RWPE1 (cell line): Measurements from ENCODE around the gene SLC45A1.

Source experiments
- CTCF ChIA-PET: fragments of 350-600 bp; sonication (Branson Sonifier 250); formaldehyde crosslinking; extraction: SDS; loops from one replicate; lab custom pipeline; 2021; lab: Yijun Ruan, JAX
- POLR2A ChIA-PET: fragments of 400-600 bp; formaldehyde crosslinking; extraction: SDS; loops from one replicate; lab custom pipeline; 2020; ENCODE audit warnings: antibody characterized with exemption; ENCODE audit not compliant: low non-redundant PET; lab: Yijun Ruan, JAX
- DNase-seq: peaks from one replicate; pipeline ENCODE4 v3.0.0; 2012; ENCODE audit warnings: low spot score
- H3K27ac ChIP-seq: fragments of 450-650 bp; 2 replicates; pipeline ENCODE4 v1.5.1; 2017
- TF ChIP-seq, protein P1 (sequence below): fragments of 450-650 bp; conservative IDR thresholded peaks from 2 replicates; pipeline ENCODE4 v1.5.1; 2017; ENCODE audit warnings: low read depth, mild to moderate bottlenecking

SLC45A1 gene

DNA sequence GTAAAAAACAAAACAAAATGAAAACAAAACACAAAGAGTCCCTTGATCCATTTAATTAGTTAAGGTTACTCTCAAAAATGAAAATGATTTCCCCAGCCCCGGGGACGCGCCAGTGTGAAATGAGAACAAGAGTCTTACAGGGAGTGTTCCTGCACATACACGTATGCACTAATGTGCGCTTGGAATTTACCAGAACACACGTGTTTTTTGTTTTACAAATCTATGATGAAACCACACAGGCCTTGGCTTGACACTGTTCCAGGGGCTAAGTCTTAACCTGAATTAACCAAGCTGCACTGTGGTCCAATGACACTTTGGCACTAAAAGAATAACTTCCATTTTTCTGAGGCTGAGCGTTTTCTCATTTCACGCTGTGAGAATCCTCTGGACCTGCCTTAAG, 63.7 kb downstream of the SLC45A1 start:
- POLR2A ChIA-PET, result interaction anchor here (0.6 kb wide), 1 partner anchor 891 kb away, joined by 3 read pairs; no protein-coding TSS in a partner anchor
- H3K27ac ChIP-seq, result no peak overlapping the region

DNA sequence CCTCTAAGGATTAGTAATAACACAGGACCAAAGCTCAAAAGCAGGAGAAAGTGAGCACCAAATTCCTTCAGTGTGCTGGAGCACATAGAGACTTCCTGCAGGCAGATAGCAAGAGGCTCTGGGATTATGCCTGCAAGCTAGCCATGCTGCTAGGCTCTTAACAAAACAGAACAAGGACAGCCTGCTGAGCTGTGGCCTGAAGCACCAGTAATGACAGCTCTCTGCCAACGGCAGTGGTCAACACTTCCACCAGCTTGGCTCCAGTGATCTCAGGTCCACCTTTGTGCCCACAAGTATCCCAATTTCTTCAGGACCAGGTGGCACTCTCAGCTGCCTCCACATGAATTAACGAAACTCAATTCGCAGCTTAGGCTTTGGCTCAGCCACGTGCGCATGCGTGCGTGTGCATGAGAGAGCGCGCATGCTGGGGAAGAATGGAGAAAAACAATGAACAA, 64.2 kb downstream of the SLC45A1 start:
- no peak for DNase-seq
- TF ChIP-seq, protein P1, sequence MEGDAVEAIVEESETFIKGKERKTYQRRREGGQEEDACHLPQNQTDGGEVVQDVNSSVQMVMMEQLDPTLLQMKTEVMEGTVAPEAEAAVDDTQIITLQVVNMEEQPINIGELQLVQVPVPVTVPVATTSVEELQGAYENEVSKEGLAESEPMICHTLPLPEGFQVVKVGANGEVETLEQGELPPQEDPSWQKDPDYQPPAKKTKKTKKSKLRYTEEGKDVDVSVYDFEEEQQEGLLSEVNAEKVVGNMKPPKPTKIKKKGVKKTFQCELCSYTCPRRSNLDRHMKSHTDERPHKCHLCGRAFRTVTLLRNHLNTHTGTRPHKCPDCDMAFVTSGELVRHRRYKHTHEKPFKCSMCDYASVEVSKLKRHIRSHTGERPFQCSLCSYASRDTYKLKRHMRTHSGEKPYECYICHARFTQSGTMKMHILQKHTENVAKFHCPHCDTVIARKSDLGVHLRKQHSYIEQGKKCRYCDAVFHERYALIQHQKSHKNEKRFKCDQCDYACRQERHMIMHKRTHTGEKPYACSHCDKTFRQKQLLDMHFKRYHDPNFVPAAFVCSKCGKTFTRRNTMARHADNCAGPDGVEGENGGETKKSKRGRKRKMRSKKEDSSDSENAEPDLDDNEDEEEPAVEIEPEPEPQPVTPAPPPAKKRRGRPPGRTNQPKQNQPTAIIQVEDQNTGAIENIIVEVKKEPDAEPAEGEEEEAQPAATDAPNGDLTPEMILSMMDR, result no peak
- ChIA-PET POLR2A (interaction anchor here (0.6 kb wide), 1 partner anchor 892 kb away, joined by 3 read pairs; no protein-coding TSS in a partner anchor), CTCF (no interaction called here)
- H3K27ac ChIP-seq, result peak overlapping the region; percentile 55

More for the DNA sequence above, 63.7 kb downstream of the SLC45A1 start:
- DNase-seq, result no peak
- TF ChIP-seq, protein P1, result no peak
- CTCF ChIA-PET, result no interaction called here

DNA sequence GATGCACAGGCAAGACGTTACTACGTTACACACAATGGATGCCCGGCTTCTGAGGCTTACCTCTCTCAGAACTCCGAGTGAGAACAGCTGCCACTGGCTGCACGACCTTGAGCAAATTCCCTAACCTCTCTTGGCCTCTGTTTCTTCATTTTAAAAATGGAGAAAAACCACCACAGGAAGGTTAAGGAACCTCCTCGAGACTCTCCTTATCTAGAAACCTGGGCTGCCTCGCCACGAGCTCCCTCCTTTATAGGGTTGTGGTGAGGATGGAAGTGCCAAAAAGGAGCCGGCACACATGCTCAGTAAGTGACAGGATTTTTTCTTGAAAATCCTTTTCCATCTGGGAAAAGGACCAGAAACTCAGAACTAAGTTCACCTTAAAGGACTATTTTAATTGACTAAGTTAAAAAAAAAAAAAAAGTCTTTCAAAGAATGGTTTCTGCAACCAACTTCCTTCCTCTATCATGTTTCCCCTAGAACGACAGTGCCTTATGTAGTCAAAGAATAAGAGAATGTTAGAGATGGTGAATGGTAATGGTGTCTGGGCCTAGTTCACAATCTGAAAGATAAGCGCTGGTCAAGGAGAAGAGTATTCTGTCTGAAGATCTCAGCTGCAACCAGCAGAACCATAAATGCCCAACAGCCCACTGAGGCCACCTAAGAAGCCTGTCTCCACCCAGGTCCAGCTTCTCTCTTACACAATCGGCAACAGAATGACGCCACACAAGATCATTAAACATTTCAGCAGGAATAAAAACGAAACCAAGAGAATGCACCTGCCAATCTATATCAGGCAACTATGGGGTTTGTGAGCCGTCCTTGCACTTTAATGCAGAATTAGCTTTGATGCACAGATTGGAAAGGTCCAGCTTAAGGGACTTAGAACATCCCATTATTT, 64.9 kb downstream of the SLC45A1 start:
- ChIA-PET CTCF (no interaction called here), POLR2A (no interaction called here)
- no peak for DNase-seq
- TF ChIP-seq, protein P1, result no peak
- peak overlapping the region; percentile 55; the same call in 1 of the 2 replicates for H3K27ac ChIP-seq

DNA sequence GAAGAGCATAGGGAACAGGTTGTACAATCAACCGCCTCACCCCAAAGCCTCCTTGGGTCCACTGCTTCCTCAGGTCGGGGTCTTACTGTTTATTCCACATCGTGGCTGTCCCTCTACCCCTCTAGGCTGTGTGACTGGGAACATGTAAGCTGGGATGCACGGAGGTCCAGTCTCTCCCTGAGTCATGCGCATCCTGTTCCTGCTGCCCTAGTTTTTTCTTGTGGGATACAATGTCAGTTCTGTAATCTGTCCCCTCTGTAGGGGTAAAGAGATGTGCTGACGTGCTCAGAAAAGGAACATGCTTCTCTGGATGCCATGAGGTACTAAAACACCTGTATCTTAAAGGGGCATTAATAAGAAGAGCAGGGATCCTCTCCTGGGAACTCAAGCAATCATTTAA, 66.2 kb downstream of the SLC45A1 start:
- no peak overlapping the region for H3K27ac ChIP-seq
- DNase-seq, result no peak
- TF ChIP-seq, protein P1, result no peak
- ChIA-PET POLR2A (no interaction called here), CTCF (no interaction called here)

DNA sequence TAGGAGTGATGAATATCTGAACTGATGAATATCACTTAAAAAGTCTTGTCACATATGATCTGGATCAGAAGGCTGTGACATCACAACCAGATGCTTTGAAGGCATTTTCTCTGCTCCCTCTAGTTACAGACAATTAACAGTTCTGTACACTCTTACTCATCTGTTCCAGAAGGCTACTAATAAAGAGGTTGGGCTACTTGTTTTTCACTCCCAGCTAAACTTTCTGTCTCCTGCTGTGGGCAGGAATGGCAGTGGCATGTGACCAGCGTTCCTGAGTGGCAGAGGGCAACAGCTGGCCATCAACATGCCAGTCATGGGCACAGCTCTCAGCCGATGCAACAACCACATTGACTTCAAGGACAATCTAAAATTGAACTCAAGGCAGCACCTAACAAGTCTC, 66.7 kb downstream of the SLC45A1 start:
- CTCF ChIA-PET, result interaction anchor here (0.5 kb wide), 1 partner anchor 402 kb away, joined by 3 read pairs; no protein-coding TSS in a partner anchor
- POLR2A ChIA-PET, result no interaction called here
- no peak overlapping the region for H3K27ac ChIP-seq
- TF ChIP-seq, protein P1, result no peak
- no peak for DNase-seq

DNA sequence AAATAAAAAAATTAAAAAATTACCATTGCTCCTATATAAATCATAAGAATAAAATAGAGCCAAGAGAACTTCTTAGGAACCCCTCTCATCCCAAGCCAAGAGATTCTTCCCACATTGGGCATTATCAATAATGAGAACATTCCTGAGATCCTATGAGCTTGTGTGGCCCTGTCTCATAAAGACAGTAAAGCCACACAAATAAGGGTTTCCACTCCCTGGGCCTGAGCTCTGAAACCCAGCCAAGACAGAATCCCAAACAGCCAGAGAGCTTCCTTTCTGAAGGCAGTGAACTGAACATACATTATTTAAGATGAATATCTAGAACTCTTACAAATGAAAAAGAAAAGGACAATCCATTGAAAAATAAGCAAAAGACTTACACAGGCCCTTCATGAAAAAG, 68.3 kb downstream of the SLC45A1 start:
- DNase-seq, result no peak
- H3K27ac ChIP-seq, result no peak overlapping the region
- CTCF ChIA-PET, result interaction anchor here (1.0 kb wide), 1 partner anchor 23 kb away, joined by 3 read pairs; no protein-coding TSS in a partner anchor
- TF ChIP-seq, protein P1, result no peak
- POLR2A ChIA-PET, result no interaction called here
